HCT116 (cell line): Measurements from ENCODE around the gene FASTKD2.

ENCODE experiments used
- CEBPB ChIP-seq: IDR thresholded peaks from 2 replicates; pipeline ENCODE4 v1.6.1; 2012; ENCODE audit warnings: low read depth
- EZH2 ChIP-seq: fragments of 200-600 bp; sonication (generic); IDR thresholded peaks from 2 replicates; pipeline ENCODE4 v1.6.1; 2017; ENCODE audit warnings: antibody characterized with exemption, mixed run types
- EZH2phosphoT487 ChIP-seq: fragments of 200-600 bp; IDR thresholded peaks from 2 replicates; pipeline ENCODE4 v1.6.1; 2018; ENCODE audit warnings: antibody characterized with exemption, borderline replicate concordance
- FOSL1 ChIP-seq: IDR thresholded peaks from 2 replicates; pipeline ENCODE4 v1.6.1; 2012; ENCODE audit warnings: low read depth
- JUND ChIP-seq: IDR thresholded peaks from 2 replicates; pipeline ENCODE4 v1.6.1; 2012
- MAX ChIP-seq: IDR thresholded peaks from 2 replicates; pipeline ENCODE4 v1.6.1; 2012
- POLR2A ChIP-seq: IDR thresholded peaks from 2 replicates; pipeline ENCODE4 v1.7.0; 2011; ENCODE audit warnings: borderline replicate concordance; ENCODE audit not compliant: insufficient read depth, insufficient read length; ENCODE audit errors: extremely low read depth
- POLR2AphosphoS5 ChIP-seq: IDR thresholded peaks from 2 replicates; pipeline ENCODE4 v1.6.1; 2011; ENCODE audit warnings: mild to moderate bottlenecking, low read depth, low read length, moderate library complexity
- RAD21 ChIP-seq: IDR thresholded peaks from 2 replicates; pipeline ENCODE4 v1.6.1; 2012; ENCODE audit warnings: low read depth, mild to moderate bottlenecking
- SP1 ChIP-seq: IDR thresholded peaks from 2 replicates; pipeline ENCODE4 v1.6.1; 2012; ENCODE audit warnings: low read depth
- YY1 ChIP-seq: IDR thresholded peaks from 2 replicates; pipeline ENCODE4 v1.6.1; 2011; ENCODE audit warnings: low read length, low read depth, moderate library complexity, mild to moderate bottlenecking; ENCODE audit not compliant: insufficient replicate concordance; ENCODE audit errors: extremely low read depth
- ZFX ChIP-seq: fragments of 450-650 bp; IDR thresholded peaks from 2 replicates; pipeline ENCODE4 v1.6.1; 2017
- ZNF274 ChIP-seq: fragments of 200-500 bp; sonication (Bioruptor generic); IDR thresholded peaks from 2 replicates; pipeline ENCODE4 v1.6.1; 2014; ENCODE audit warnings: mild to moderate bottlenecking, low read depth, low read length, inconsistent platforms
- TF ChIP-seq, protein P1 (sequence below), 3 experiments: fragments of 200-600 bp in 1 of 3; sonication (generic) in 1 of 3; IDR thresholded peaks in 2 of 3; conservative IDR thresholded peaks in 1 of 3; 2 replicates each; pipeline ENCODE4 v1.5.1; 2012 to 2017; ENCODE audit warnings: low read depth in 2 of 3, low read length in 2 of 3, antibody characterized with exemption in 1 of 3, borderline replicate concordance in 1 of 3, control low read depth in 1 of 3, mild to moderate bottlenecking in 1 of 3, mixed read lengths in 1 of 3, mixed run types in 1 of 3, moderate library complexity in 1 of 3; ENCODE audit not compliant: insufficient read depth in 1 of 3

- TF ChIP-seq CEBPB (no peak), JUND (no peak), EZH2 (no peak), MAX (no peak), YY1 (no peak), ZNF274 (no peak), POLR2AphosphoS5 (no peak), POLR2A (no peak), SP1 (no peak), RAD21 (no peak), FOSL1 (no peak), ZFX (no peak), EZH2phosphoT487 (no peak)
- TF ChIP-seq, protein P1, sequence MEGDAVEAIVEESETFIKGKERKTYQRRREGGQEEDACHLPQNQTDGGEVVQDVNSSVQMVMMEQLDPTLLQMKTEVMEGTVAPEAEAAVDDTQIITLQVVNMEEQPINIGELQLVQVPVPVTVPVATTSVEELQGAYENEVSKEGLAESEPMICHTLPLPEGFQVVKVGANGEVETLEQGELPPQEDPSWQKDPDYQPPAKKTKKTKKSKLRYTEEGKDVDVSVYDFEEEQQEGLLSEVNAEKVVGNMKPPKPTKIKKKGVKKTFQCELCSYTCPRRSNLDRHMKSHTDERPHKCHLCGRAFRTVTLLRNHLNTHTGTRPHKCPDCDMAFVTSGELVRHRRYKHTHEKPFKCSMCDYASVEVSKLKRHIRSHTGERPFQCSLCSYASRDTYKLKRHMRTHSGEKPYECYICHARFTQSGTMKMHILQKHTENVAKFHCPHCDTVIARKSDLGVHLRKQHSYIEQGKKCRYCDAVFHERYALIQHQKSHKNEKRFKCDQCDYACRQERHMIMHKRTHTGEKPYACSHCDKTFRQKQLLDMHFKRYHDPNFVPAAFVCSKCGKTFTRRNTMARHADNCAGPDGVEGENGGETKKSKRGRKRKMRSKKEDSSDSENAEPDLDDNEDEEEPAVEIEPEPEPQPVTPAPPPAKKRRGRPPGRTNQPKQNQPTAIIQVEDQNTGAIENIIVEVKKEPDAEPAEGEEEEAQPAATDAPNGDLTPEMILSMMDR (IDR thresholded peaks at IDR 0.05 in 2 of 3, conservative IDR thresholded peaks at IDR 0.05 in 1 of 3; ENCODE audit: borderline replicate concordance in 1 of 3, insufficient read depth in 1 of 3, low read depth in 2 of 3, low read length in 2 of 3): no peak
Measured at GRCh38 chr2:206774871-206775270, 9.5 kb downstream of the FASTKD2 start.
